Neural crest cell (in vitro differentiated cells): ENCODE results near the gene ARHGAP23. TPM values are rescaled to one million over a fixed set of nuclear protein-coding genes. Genes with fewer than 3 reads are reported as not detected.
"Not testable (repeated sequence)": the region's sequence is repeated elsewhere in the genome, so short reads cannot be mapped to it uniquely, and the experiment has no call there.

Experiments used
- DNase-seq: peaks from one replicate; pipeline ENCODE4 v3.0.0; 2021; ENCODE audit warnings: low read depth, mixed read lengths, low spot score
- H3K27ac Mint-ChIP-seq: one replicate; pipeline ENCODE4 v1.8.0; 2021; ENCODE audit warnings: mild to moderate bottlenecking, mixed read lengths; ENCODE audit not compliant: unreplicated experiment
- H3K27me3 Mint-ChIP-seq: 2 replicates; pipeline ENCODE4 v1.8.0; 2021; ENCODE audit warnings: low read depth, mild to moderate bottlenecking, mixed read lengths
- H3K36me3 Mint-ChIP-seq: 2 replicates; pipeline ENCODE4 v1.8.0; 2021; ENCODE audit warnings: low read depth, mild to moderate bottlenecking, mixed read lengths
- H3K4me1 Mint-ChIP-seq: 2 replicates; pipeline ENCODE4 v1.8.0; 2021; ENCODE audit warnings: mixed read lengths
- H3K4me3 Mint-ChIP-seq: one replicate; pipeline ENCODE4 v1.8.0; 2021; ENCODE audit warnings: mild to moderate bottlenecking, mixed read lengths
- H3K9me3 Mint-ChIP-seq: 2 replicates; pipeline ENCODE4 v1.8.0; 2021; ENCODE audit warnings: mixed read lengths
- total RNA-seq: library from RNA; stranded (reverse); gene quantifications from 2 replicates; pipeline ENCODE4 v1.2.1, GENCODE V29; 2021
- TF ChIP-seq, protein P1 (sequence below): fragments of 200-600 bp; sonication (generic); conservative IDR thresholded peaks from 2 replicates; pipeline ENCODE4 v1.5.0; 2021; ENCODE audit warnings: antibody characterized with exemption, mild to moderate bottlenecking

The ARHGAP23 gene
- total RNA-seq, 1 donor from 2014 or later, result 30.0 TPM

DNA sequence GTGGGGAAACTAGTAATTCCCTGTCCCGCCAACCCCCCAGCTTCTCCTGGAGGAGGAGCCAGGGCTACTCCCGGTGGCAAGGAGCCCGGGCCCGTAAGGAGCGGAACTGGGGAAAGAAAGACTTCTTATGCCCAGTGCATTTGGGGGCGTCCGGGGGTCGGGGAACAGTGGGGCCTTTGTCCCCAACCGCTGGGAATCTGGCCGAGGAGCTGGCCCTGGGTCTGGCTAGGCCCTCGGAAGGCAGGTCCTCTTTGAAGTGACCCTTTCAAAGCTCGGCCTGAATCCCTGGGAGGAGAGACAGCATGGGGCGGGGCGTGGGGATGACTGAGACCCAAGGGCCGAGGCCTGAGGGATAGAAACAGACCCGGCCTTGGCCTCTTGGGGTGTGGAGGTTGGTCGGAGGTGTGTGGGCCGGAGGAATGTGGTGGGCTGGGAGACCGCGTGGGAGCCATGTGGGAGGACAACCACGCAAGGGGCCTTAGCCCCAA lies 6.0 kb downstream of the ARHGAP23 start:
- Mint-ChIP-seq H3K27ac (no peak overlapping the region), H3K27me3 (peaks cover 15% of the 10 kb centered on the region), H3K36me3 (no peaks in the 10 kb centered on the region), H3K9me3 (no peaks in the 10 kb centered on the region), H3K4me3 (peak overlapping the region; percentile 70), H3K4me1 (peaks cover 54% of the 10 kb centered on the region)
- TF ChIP-seq, protein P1, sequence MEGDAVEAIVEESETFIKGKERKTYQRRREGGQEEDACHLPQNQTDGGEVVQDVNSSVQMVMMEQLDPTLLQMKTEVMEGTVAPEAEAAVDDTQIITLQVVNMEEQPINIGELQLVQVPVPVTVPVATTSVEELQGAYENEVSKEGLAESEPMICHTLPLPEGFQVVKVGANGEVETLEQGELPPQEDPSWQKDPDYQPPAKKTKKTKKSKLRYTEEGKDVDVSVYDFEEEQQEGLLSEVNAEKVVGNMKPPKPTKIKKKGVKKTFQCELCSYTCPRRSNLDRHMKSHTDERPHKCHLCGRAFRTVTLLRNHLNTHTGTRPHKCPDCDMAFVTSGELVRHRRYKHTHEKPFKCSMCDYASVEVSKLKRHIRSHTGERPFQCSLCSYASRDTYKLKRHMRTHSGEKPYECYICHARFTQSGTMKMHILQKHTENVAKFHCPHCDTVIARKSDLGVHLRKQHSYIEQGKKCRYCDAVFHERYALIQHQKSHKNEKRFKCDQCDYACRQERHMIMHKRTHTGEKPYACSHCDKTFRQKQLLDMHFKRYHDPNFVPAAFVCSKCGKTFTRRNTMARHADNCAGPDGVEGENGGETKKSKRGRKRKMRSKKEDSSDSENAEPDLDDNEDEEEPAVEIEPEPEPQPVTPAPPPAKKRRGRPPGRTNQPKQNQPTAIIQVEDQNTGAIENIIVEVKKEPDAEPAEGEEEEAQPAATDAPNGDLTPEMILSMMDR, result no peak
- peak; percentile 47 for DNase-seq

DNA sequence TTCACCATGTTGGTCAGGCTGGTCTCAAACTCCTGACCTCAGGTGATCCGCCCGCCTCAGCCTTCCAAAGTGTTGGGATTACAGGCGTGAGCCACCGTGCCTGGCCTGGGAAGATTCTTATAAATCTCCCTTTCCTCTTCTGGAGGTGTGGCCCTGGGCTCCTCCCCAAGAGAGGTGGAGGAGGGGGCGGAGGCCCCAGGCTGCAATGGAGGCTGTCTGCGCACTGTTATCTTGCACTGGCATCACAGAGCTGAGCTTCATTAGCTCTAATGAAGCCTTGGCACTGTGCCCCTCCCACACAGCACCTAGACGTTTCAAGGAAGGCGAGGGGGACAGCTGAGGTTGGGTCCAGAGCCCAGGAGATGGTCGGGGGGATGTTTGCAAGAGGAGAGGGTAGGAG lies 7.5 kb downstream of the ARHGAP23 start:
- DNase-seq, result no peak
- H3K4me1 Mint-ChIP-seq, result peaks cover 42% of the 10 kb centered on the region
- TF ChIP-seq, protein P1, result no peak
- H3K9me3 Mint-ChIP-seq, result no peaks in the 10 kb centered on the region
- peaks cover 4% of the 10 kb centered on the region for H3K27me3 Mint-ChIP-seq
- H3K27ac Mint-ChIP-seq, result peak overlapping the region; percentile 50
- no peaks in the 10 kb centered on the region for H3K36me3 Mint-ChIP-seq
- H3K4me3 Mint-ChIP-seq, result no peak overlapping the region

DNA sequence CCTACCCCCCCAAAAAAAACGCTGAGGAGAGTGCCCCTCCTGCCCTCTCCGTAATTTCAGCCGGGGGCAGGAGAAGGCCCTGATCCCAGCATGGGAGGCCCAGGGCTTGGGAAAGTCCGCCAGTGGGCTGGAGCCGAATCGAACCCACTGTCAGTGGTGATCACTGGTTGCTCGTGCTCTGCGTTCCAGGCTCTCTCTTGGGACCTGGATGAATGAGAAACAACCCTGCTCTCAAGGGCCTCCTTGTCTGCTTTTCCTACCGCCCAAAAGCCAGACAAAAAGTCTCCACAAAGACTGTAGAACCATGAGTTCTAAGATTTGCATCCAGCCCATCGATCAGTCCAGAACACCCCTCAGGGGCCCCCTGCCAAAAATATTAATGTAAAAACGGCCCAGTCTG lies 8.1 kb downstream of the ARHGAP23 start:
- H3K9me3 Mint-ChIP-seq, result no peaks in the 10 kb centered on the region
- DNase-seq, result no peak
- no peak overlapping the region for H3K4me3 Mint-ChIP-seq
- H3K27me3 Mint-ChIP-seq, result no peaks in the 10 kb centered on the region
- H3K4me1 Mint-ChIP-seq, result peaks cover 36% of the 10 kb centered on the region
- H3K27ac Mint-ChIP-seq, result no peak overlapping the region
- TF ChIP-seq, protein P1, result no peak
- H3K36me3 Mint-ChIP-seq, result no peaks in the 10 kb centered on the region

DNA sequence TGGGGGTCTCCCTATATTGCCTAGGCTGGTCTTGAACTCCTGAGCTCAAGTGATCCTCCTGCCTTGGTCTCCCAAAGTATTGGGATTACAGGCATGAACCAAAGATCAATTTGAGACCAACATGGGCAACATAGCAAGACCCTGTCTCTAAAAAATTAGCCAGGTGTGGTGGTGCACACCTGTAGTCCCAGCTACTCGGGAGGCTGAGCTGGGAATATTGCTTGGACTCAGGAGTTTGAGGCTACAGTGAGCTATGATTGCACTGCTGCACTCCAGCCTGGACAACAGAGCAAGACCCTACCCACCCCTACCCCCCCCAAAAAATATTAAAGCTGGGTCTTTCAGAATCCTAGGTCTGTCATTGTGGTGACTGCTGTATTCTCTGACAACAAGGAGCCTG lies 9.0 kb downstream of the ARHGAP23 start:
- not testable (repeated sequence) for DNase-seq, H3K9me3 Mint-ChIP-seq, H3K4me3 Mint-ChIP-seq, H3K27me3 Mint-ChIP-seq, H3K27ac Mint-ChIP-seq, H3K36me3 Mint-ChIP-seq
- H3K4me1 Mint-ChIP-seq, result peaks cover 33% of the 10 kb centered on the region

DNA sequence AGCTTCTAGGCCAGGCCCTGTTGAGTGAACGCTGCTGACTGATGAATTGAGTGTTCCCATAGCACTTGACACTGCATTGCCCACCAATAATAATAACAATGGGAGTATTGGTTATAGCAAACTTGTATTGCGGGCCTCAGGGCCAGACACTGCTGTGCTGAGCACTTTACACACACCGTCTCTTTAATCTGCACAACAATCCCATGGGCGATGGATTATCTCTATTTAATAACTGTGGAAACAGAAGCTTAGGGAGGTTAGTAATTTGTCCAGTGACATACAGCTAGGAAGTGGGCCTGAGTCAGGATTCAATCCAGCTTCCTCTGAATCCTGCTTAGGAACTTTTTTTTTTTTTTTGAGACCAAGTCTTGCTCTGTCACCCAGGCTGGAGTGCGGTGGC lies 11.2 kb downstream of the ARHGAP23 start:
- Mint-ChIP-seq H3K4me1 (peaks cover 27% of the 10 kb centered on the region), H3K27ac (no peak overlapping the region)

DNA sequence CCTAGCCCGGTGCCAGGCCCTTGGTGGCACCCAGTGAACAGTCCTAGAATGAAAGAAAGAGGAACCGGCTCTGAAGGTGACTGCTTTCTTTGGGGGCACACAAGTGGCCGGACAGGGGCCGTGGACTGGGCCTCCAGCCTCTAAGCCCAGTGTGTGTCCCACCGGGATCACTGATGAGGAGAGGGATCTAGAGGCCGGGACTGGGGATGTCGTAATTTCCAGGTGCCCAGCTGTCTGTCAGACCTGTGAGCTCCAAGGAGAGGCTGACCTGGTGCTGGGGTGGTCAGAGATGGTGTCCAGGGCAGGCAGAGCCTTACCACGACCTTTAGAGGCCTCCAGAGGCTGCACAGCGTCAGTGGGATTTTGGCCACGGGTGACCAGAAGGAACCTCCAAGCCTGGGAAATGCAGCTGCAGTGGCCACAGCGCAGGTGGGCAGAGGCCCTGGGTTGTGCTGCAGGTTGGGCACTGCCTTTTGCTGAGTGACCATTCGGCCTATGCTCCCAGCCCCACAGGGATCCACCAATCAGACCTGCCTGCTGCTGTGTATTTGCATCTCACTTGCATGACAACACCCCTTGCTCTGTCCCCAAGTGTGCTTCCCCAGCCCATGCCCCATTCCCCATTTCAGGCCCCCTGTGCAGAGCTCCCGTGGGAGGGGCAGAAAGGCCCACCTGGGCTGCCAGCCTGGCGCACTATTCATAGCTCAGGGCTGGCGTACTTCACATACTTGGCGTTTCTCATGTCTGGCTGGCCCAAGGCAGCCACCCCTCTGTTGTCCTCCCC lies 12.5 kb downstream of the ARHGAP23 start:
- TF ChIP-seq, protein P1, result no peak
- H3K27me3 Mint-ChIP-seq, result no peaks in the 10 kb centered on the region
- no peak overlapping the region for H3K27ac Mint-ChIP-seq
- H3K9me3 Mint-ChIP-seq, result no peaks in the 10 kb centered on the region
- H3K36me3 Mint-ChIP-seq, result no peaks in the 10 kb centered on the region
- H3K4me1 Mint-ChIP-seq, result peaks cover 17% of the 10 kb centered on the region
- H3K4me3 Mint-ChIP-seq, result no peak overlapping the region
- no peak for DNase-seq

More for the DNA sequence above, 11.2 kb downstream of the ARHGAP23 start:
- TF ChIP-seq, protein P1, result no peak
- Mint-ChIP-seq H3K36me3 (no peaks in the 10 kb centered on the region), H3K27me3 (no peaks in the 10 kb centered on the region), H3K9me3 (no peaks in the 10 kb centered on the region), H3K4me3 (no peak overlapping the region)
- DNase-seq, result no peak
